ENCODE data around the gene TPCN1.

DNA sequence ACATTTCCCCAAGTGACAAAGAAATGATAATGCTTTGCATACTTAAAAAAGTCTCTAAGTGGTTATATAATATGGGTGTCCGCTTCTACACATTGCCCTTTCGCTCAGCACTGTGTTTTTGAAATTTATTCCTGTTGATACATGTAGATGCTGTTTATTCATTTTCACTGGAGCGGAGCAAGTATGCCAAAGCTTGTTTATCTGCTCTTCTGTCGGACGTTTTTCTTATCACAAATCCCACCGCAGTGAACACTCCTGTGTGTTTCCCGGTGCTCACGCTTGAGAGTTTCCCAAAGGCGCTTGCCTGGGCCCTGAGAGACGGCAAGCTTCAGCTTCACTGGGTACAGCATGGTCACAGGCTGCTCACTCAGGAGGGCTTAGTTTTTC lies 50.2 kb downstream of the TPCN1 start:
- TF ChIP-seq, protein P1, sequence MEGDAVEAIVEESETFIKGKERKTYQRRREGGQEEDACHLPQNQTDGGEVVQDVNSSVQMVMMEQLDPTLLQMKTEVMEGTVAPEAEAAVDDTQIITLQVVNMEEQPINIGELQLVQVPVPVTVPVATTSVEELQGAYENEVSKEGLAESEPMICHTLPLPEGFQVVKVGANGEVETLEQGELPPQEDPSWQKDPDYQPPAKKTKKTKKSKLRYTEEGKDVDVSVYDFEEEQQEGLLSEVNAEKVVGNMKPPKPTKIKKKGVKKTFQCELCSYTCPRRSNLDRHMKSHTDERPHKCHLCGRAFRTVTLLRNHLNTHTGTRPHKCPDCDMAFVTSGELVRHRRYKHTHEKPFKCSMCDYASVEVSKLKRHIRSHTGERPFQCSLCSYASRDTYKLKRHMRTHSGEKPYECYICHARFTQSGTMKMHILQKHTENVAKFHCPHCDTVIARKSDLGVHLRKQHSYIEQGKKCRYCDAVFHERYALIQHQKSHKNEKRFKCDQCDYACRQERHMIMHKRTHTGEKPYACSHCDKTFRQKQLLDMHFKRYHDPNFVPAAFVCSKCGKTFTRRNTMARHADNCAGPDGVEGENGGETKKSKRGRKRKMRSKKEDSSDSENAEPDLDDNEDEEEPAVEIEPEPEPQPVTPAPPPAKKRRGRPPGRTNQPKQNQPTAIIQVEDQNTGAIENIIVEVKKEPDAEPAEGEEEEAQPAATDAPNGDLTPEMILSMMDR (IDR thresholded peaks at IDR 0.05) = no peak
- TF ChIP-seq, protein P2, sequence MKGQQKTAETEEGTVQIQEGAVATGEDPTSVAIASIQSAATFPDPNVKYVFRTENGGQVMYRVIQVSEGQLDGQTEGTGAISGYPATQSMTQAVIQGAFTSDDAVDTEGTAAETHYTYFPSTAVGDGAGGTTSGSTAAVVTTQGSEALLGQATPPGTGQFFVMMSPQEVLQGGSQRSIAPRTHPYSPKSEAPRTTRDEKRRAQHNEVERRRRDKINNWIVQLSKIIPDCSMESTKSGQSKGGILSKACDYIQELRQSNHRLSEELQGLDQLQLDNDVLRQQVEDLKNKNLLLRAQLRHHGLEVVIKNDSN (CRISPR knock-in tag; IDR thresholded peaks at IDR 0.05) = no peak
- TF ChIP-seq, protein P3, sequence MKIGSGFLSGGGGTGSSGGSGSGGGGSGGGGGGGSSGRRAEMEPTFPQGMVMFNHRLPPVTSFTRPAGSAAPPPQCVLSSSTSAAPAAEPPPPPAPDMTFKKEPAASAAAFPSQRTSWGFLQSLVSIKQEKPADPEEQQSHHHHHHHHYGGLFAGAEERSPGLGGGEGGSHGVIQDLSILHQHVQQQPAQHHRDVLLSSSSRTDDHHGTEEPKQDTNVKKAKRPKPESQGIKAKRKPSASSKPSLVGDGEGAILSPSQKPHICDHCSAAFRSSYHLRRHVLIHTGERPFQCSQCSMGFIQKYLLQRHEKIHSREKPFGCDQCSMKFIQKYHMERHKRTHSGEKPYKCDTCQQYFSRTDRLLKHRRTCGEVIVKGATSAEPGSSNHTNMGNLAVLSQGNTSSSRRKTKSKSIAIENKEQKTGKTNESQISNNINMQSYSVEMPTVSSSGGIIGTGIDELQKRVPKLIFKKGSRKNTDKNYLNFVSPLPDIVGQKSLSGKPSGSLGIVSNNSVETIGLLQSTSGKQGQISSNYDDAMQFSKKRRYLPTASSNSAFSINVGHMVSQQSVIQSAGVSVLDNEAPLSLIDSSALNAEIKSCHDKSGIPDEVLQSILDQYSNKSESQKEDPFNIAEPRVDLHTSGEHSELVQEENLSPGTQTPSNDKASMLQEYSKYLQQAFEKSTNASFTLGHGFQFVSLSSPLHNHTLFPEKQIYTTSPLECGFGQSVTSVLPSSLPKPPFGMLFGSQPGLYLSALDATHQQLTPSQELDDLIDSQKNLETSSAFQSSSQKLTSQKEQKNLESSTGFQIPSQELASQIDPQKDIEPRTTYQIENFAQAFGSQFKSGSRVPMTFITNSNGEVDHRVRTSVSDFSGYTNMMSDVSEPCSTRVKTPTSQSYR (CRISPR knock-in tag; IDR thresholded peaks at IDR 0.05) = no peak
- no peak for TF ChIP-seq ESRRA (CRISPR knock-in tag; IDR thresholded peaks at IDR 0.05; ENCODE audit: borderline replicate concordance)
- TF ChIP-seq CREM (CRISPR knock-in tag; IDR thresholded peaks at IDR 0.05) = no peak
- no peak for TF ChIP-seq NR3C1 (CRISPR knock-in tag; conservative IDR thresholded peaks at IDR 0.05; ENCODE audit: low read depth)
- TF ChIP-seq ETV6 (CRISPR knock-in tag; IDR thresholded peaks at IDR 0.05) = no peak
- TF ChIP-seq SP1 (CRISPR knock-in tag; conservative IDR thresholded peaks at IDR 0.05) = no peak
